CD4-positive, alpha-beta T cell treated with Interleukin-17A for 4 hours (primary cell): Measurements from ENCODE around the gene NAT9.

Source experiments
- DNase-seq: peaks from one replicate; pipeline ENCODE4 v3.0.0-alpha.2; 2020; ENCODE audit warnings: mixed read lengths

Gene NAT9

DNA sequence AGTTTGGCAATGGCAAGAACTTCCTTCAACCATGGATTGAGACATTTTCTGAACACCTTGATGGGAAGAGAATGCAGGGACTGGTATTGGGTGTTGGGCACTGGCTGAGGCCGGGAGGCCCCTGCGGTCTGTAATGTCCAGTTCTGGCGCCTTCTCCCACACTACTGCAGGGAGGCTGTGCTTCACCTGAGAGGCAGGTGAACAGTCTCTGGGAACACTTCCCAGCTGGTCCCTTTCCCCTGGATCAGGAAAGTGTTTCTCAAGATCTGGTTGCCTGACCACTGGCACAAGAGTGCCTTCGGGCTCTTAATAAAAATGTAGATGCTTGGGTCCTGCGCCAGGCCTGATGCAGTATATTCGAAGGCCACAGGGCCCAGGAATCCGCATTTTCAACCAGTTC lies 28.5 kb upstream of the NAT9 start:
- no peak for DNase-seq

DNA sequence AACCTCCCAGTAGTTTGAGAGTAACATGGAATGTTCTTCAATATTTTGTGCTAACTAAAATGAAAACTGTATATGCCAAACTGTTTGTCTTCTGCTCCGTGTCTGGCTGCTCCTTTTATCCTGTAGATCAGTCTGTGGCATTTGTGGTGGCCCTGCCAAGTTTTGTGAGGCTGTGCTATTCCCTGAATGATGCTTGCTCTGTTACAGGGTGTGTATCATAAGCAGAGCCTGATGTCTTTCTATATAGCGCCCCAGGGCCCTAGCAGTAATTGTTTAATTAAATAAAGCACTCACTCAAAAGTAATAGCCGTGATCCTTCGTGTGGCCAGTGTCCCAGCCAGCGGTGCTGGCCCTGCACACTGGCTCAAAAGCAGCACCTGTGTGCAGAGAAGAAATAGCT lies 27.8 kb upstream of the NAT9 start:
- DNase-seq, result no peak

DNA sequence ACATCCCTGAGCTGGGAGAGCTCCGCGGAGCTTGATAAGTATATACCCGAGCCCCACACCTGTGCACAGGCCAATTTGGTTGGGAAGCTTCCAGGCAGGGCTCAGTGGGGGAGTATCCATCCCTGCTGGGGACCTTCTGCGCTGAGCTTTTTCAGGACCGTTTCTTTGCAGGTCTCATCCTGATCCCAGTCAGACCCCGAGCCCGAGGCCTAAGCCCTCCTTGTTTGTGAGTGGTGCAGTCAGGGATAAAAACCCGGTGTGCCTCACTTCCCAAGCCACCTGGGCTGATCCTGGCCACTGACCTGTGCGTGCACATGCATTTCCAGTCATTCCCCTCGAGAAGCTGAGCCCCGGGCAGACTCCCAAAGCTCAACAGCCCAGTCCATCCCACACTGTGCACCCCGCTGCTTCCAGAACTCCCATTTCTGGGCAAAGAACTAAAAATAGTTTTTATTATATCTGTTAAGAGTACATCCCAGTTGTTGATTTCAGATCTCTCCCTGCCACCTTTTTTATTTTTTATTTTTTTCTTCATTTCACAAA lies 27.3 kb upstream of the NAT9 start:
- no peak for DNase-seq

DNA sequence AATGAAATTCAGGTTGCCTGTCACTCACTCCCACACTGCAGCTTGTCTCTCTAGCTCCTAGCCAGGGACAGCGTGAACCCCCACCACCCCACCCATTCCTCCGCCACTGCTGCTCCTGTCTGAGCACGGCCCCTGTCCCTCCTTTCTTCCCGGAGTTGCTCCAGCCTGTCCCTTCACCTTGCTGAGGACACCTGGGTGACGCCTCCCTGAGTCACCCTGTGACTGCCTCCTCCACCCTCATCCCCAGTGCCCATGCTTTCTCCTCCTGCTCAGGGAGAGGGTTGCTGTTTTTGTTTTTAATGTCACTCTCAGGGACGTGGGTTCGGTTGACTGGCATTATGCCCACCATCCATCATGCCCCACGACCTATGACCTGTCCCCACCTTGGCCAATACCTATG lies 25.8 kb upstream of the NAT9 start:
- no peak for DNase-seq

DNA sequence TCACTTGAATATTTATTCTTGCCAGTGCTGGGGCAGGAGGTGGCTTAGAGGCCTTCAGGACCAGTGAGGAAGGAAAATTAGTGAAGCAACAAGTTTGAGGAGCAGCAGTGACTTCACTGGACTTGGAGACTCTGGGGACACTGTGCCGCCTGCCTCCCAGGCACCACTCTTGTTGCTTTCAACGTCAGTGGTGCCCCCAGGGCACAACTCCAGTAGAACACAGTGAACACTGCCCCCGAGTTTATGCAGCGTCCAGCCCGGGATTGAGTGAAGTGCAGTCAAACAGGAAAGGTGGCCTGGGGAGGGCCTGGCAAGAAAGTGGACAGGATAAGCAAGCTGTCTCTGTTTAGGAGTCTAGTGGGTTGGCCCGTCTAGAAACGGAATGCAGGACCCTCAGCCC lies 24.4 kb upstream of the NAT9 start:
- DNase-seq, result no peak

DNA sequence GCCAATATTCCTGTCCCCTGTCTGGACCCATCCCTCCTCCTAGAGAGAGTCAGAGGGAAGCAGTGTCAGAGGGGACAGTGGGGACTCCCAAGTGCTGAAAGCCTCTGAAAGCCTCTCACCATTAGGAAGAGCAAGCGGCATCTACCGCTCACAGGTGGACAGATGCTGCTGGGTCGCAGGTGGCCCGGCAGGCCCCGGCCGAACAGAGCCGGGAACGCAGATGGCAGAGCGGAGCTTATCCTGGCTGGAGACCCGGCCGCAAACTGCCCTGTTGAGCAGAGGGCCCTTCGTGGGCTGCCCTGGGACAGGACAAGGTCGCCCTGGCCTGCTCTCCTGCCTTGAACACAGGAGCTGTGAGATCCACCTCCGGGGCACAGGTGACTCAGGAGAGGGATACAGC lies 23.0 kb upstream of the NAT9 start:
- DNase-seq, result no peak

DNA sequence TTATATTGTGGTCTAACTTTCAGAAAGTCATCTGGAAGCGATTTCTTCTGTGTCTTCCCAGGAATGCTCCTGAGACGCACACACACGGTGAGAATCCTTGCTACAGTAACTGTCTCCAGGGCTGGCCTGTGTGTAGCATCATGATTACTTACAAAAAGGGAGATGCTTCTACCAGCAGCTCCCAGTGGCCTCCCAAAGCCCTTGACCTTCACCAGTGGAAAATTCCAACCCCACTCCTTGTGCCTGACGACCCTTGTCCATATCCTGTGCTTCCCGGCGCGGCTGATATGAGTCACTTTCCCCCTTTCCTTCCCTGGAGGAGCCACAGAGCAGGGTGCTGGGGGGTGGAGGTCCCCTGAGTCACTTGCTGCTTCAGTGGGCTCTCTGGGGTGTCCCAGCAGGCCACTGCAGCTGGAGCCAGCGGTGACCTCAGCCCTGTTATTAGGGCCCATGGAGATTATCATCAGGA lies 22.1 kb upstream of the NAT9 start:
- no peak for DNase-seq

DNA sequence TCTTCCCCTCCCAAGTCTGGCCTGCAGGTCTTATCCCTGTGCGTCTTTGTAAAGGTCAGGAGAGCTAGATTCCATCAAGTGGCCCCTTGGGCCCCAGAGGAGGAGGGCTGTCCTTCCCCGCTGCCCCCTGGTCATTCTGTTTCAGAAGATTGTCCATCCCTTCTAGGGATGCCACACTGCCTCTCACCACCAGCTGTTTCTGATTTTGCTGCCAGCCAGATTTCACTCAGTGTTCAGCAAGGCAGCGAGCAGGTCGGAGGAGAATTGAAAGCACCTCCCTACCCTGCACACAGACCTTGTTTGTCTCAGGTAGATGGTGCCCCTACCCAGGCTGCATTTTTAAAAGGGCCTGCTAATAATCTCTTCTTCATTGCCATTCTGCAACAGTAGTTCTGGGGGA lies 21.7 kb upstream of the NAT9 start:
- DNase-seq, result no peak

DNA sequence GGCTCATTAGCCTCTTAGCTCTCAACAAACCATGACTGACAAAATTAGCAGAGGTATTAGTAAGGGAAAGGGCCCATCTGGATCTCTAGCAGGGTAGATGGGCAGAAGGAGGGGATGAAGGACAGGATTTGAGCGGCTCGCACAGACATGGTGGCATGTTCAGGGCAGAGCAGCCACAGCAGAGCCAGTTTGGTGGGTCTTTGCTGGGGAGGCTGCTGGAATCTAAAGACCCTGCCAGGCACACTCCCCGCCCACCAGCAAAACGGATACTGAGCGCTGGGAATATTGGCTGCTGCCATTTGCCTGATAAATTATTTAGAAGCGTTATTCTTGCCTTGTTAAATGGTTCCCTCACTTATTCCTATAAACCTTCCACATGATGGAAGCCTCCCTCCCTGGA lies 20.7 kb upstream of the NAT9 start:
- DNase-seq, result no peak

DNA sequence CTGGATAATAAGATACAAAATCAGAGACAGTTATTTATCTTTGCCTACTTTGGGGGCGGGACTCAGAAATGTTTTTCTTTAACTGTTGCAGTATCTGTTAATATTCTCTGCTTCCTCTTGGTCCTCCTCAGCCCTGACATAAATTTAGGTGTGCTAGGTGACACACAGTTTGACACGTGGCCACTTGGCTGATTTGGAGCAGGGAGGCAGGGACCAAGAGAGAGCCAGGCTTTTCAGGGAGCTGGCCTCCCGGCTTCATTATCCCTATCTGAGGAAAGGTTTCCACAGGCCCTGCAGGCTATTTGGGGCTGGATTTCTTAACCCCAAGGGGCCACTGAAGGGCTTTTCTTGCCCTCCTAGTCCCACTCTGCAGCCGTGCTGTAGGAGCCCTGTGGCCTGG lies 20.1 kb upstream of the NAT9 start:
- DNase-seq, result no peak

DNA sequence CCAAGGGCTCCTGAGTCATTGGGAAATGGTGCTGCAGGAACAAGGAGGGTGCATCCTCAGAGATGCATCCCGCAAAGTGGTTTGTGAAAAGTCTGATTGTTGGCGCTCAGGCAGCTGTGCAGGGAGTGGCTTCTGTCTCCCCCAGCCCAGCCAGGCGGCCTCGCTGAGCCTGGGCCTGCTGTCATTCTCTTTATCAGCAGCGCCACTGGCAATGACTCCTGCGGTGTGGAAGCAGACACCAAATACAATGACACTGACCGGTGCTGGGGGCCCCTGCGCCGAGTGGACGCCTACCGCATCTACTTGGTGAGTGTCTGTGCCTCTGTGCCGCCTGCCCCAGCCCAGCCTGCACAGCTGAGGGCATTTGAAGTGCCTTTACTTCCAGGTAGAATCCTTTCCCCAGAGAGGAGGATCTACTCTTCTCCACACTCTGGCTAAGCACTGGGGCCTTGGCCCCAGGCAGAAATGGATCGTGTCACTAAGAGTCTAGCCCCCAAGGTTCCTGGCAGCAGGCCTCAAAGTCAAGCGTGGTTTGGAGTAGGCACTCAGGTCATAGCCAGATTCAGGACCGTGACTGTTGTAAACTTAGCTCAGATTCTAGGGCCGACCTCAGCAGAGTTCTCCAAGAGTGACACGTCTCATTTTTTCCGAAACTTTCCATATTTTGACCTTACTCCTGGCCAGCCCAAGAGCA lies 19.3 kb upstream of the NAT9 start:
- DNase-seq, result no peak

DNA sequence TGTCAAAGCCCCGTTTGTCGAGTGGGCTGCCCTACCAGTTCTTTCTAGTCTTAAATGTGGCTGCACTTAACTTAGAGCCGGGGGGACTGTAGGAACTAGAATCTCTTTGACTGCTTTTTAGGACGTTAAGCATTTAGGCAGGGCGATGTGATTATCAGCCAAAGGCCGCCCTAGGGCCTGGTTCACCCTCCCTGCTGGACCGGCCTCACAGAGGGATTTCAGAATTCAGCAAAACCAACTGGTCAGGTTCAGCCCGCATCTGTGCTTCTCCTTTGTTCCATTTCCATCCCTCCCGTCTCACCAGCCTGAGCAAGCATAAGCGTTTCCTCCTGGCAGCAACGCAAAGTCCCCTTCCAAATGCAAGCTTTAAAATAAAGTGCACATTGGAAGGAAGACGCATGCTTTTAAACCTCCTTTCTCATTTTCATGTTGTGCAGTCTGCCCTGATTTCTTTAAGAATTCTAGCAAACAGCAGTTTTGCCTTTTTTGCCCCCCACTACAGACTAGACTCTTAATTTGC lies 16.5 kb upstream of the NAT9 start:
- DNase-seq, result no peak

DNA sequence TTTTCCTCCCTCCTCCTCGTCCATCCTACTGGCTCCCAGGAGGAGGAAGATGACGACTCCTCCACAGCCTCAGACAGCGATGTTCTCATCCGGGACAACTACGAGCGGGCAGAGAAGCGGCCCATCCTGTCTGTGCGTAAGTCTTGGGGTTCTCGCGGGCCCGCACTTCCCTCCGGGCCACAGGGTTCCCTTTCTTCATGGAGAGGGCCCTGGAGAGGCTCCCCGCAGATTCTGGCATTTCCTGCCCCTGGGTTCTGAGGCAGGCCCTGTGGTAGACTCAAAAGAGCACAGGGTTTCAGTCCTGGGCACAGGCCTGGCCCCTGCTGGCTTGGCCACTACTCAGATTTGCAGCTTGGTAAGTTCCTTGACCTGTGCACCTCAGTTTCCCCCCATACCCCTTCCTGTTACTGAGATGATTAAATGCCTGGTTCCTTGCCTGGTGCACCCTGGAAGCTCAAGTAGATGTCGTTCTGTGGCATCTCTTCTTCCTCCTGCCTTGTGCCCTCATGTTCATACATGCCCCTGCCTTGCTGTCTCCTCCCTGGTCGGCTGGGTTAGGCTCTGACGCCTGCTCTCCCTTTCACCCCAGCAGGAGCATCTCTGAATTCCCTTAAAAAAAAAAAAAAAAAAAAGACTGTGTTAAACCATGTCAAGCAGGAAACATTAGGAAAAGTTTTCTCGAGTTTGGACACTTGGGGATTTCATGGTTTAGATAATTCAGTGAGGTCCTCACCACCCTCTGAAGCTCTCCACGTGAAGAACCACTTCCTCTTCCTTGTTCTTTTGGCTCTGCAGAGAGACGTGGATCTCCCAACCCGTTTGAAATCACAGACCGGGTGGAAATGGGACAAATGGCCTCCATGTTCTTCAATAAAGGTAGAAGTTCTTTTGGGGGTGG lies 14.3 kb upstream of the NAT9 start:
- peak; percentile 20 for DNase-seq

DNA sequence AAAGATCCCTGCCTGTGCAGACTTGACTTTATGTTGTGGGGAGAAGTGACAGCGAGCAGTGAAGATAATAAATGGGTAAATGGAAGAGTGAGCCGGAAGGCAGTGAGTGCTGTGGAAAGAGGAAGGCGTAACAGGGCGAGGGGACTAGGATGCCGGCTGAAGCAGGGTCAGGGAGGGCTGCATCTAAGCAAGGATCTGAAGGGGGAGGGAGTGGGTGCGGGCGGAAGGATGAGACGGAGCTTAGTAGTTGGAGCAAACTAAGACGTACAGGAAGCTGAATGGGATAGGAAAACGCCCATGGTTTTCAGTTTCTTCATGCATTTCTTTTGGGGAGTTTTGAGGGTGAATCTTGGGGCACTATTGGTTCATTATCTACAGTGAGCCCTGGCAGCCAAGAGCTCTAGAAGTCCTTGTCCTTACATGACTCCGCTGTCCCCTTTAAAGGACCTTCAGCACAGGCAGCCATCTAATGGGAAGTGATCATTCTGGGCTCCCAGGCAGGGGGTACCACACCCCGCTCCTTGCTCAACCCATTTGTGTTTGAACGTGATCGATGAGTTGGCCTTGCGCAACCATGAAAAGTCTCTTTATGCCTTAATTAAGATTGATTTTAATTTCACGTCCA lies 10.4 kb upstream of the NAT9 start:
- DNase-seq, result no peak

DNA sequence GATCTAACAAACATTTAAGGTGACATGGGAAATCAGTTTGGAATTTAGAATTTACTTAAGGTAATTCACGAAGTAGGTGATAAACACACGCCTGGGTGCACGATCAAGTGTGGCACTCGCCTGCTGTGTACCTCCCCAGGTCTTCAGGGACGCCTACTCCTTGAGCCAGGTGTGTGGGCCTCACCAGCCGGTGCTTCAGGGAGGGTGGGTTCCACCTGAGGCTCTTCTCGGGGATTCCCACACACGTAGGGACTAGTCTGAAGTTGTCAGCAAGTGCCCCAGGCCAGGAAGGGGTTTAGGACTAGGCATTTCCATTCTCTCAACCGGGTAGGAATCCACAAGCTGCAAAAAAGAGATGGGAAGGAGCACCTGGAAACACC lies 9.8 kb upstream of the NAT9 start:
- no peak for DNase-seq

DNA sequence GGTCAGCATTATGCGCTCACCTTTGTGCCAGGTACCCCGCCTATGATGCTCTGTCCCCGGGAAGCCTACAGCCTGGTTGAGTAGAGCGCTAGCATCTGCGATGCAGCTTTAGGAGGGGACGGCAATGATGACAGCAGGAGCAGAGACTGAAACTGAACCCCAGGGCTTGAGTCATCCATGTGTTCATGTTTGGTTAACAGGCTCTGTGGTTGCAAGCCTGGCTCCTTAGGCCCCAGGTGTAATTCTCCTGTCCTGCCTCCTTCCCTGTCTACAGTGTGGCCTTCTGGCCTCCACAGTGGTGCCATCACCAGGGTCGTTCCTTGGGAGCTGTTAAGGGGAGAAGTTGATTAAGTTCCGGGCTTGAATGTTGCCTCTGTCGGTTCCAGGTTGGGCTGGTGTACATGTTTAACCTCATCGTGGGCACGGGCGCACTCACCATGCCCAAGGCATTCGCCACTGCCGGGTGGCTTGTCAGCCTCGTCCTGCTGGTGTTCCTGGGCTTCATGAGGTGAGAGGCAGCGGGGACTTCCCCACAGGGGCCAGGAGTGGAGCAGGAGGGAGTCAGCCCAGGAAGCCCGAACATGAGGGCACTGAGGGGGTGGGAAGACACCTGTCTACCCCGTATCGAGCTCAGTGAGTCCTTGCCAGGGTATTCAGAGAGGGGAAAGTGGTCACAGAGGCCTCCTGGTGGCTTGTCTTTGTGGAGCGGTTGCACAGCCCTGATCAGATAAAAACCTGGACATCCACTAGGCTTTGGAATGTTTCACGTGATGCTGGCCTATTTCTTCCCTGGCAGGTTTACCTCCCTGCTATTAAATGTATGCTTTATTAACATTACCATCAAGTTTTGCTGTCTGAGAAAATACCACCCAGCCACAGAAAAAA lies 9.2 kb upstream of the NAT9 start:
- peak; percentile 31 for DNase-seq

DNA sequence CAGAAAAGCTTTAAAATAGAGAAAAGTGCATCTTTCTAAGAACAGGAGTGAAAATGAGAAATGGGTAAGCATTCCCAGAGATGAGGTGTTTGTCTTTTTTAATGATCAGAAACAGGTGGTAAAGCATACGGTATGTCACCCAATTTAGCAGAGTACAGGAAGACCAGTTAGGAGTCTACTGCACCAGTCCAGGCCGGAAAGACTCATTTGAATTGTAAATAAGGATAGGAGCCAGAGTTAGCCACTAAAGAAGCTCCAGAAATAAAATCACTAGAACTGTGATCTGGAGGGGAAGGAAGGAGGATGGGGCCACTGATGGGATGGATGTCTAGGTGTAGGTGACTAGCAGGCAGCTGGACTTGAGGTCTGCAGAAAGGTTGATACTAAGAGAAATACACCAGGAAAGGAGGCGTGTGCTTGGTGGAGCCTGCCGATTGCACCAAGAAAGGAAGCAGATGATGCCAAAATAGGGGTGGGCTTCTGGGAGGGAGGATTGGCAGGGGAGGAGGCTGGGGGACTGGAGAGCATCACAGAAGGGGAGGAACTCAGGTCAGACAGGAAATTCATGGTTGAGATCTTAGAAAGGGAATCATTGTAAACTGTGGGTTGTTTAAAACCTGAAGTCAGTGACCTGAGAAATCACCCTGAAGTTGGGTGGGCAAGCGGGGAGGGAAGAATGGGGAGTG lies 8.1 kb upstream of the NAT9 start:
- DNase-seq, result no peak

DNA sequence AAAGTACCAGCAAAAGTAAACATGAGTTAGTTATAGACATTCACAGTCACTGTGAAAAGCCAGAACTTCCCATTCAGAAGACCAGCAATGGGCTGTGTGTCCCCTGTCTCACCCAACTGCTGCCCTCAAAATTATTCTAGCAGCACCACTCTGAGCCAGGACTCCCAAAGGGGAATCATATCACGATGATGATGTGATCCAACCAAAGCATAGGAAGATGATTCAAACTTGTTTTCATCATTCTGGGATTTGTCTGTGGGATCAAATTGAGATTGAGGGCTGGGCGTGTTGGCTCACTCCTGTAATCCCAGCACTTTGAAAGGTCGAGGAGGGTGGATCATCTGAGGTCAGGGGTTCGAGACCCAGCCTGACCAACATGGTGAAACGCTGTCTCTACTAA lies 6.4 kb upstream of the NAT9 start:
- no peak for DNase-seq

DNA sequence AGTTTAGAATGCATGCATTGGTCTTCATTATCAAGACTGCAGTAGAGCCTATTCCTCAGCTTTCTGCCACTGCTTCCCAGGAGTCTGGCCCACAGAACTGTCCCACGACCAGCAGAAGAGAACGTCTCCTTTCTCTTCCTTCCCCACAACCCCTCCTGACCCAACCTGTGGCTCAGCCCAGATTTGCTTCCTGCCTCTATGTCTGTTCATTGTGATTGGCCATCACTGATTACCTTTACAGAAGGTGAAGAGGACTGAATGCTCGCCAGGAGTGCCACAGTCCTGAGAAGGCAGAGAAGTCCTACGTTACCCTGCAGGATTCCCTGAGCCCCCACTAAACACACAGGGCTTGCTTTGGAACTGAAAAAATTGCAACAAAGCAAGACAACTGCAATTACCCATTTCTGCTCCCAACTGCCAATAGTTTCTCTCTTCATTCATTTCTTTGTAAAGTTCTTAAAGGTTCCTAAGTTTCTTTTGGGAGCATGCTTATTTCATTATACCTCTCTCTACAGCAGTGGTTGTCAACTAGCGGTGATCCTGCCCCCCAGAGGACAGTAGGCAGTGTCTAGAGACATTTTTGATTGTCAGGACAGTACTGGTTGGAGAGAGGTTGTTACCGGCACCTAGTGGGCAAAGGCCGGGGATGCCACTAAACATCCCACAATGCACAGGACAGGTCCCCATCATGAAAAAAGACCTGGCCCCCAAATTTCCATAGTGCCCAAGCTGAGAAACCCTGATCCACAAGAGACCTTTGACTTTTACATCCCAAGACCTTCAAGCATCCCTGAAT lies 4.5 kb upstream of the NAT9 start:
- DNase-seq, result peak; percentile 28

DNA sequence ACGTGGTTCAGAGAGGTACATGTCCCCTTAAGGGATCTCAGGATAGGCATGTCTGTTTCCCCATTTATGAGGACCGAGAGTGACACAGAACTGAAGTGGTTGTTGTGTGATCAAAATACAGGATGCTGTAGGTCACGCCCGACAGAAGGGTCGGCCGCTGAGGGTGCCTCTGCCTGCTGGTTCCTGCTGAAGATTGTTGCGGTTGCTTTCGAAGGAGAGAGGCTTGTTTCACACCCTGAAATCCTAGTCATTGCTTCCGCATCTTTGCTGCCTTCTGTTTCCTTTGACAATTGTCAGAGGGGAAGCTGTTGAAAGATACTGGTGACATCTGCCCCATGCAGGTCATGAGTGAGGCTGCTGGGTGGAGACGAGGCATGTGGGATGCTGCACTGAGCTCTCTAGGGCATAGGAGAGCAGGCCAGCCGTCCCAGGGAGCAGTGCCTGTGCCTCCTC lies 3.8 kb upstream of the NAT9 start:
- DNase-seq, result peak; percentile 78

DNA sequence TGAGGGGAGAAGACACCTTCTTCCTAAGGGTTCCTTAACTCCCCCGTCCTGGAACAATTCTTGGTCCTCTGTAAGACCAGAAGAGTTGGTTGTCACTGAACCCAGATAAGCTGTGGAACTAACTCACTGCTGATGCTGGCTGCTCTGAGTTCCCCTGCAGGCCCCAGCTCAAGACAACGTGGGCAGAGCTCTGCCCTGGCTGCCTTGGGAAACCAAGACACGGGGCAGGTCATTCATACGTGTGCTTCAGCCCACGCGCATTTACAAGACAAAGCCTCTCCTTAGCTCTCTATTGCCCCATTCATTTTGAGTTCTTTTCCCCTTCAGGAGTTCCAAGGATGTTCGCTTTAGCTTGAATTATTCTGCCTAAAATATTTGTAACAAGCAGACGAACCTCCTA lies 3.4 kb upstream of the NAT9 start:
- DNase-seq, result no peak
